ENCODE measurements around the gene SEC14L2.

DNA sequence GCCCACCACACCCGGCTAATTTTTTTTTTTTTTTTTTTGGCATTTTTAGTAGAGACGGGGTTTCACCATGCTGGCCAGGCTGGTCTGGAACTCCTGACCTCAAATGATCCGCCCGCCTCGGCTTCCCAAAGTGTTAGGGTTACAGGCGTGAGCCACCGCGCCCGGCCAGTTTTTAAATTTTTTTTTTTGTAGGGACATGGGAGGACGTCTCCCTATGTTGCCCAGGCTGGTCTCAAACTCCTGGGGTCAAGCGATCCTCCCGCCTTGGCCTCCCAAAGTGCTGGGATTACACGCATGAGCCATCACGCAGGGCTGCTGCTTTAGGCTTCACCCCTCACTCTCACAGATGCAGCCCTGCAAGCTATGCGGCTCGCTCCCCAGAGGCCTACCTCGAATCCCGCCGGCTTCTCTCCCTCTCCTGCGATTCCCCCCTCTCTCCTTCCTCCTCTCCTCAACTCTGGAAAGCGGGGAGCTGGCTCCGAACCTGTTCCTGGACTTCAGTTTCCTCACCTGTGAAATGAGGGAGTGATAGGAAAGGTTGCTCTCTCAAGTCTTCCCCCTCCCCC lies 39.1 kb upstream of the SEC14L2 start:
- TF ChIP-seq EZH2phosphoT487 (IDR thresholded peaks at IDR 0.05) (no peak), EZH2 (IDR thresholded peaks at IDR 0.05) (no peak)
- TF ChIP-seq, protein P1, sequence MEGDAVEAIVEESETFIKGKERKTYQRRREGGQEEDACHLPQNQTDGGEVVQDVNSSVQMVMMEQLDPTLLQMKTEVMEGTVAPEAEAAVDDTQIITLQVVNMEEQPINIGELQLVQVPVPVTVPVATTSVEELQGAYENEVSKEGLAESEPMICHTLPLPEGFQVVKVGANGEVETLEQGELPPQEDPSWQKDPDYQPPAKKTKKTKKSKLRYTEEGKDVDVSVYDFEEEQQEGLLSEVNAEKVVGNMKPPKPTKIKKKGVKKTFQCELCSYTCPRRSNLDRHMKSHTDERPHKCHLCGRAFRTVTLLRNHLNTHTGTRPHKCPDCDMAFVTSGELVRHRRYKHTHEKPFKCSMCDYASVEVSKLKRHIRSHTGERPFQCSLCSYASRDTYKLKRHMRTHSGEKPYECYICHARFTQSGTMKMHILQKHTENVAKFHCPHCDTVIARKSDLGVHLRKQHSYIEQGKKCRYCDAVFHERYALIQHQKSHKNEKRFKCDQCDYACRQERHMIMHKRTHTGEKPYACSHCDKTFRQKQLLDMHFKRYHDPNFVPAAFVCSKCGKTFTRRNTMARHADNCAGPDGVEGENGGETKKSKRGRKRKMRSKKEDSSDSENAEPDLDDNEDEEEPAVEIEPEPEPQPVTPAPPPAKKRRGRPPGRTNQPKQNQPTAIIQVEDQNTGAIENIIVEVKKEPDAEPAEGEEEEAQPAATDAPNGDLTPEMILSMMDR (IDR thresholded peaks at IDR 0.05) = no peak
